Measurements from ENCODE around the gene IFRD2. TPM values are rescaled to one million over a fixed set of nuclear protein-coding genes. Genes with fewer than 3 reads are reported as not detected.
A peak's percentile ranks its signal among the peaks of the same experiment; 100 is the strongest.

Gene IFRD2
- total and polyA plus RNA-seq, 2 of the 13 experiments (the other 11 are each of a cell fraction or from before 2014, with no cell fraction given), result 32.8 to 96.1 TPM

GRCh38 chr3:50260027-50260941 is 31.9 kb downstream of the IFRD2 start:
- peak; percentile 91 for DNase-seq (ENCODE audit: low spot score)
- POLR2A ChIA-PET, result interaction anchor here (0.7 to 8.0 kb wide), 24 partner anchors 9 to 77 kb away, joined by 3 to 155 read pairs (median 9); partner anchors contain the start of genes GNAI2, HYAL1, HYAL2 and HYAL3
- peak; percentile 72 for FAIRE-seq
- H3K4me1 ChIP-seq (ENCODE audit: insufficient read depth, low read length), result peaks cover 60% of the 10 kb centered on the region
- peak overlapping the region; percentile 99 for H3K27ac ChIP-seq (ENCODE audit: extremely low read length, insufficient read depth, low read length)
- H3K4me3 ChIP-seq (replicated peaks in 1 of 3; ENCODE audit: insufficient read depth in 1 of 3, low read depth in 2 of 3, low read length in 3 of 3), result peak overlapping the region; percentile 50 to 76 (median 62); a peak in 5 of 6 replicates
- intact Hi-C loops (cut with micrococcal nuclease; ENCODE audit: unreplicated experiment), result loop anchor here (1.0 to 5.0 kb wide), 2 partner anchors 13 to 42 kb away; partner anchors contain the start of gene HYAL1
- peak overlapping the region; percentile 97 for H3K4me2 ChIP-seq (ENCODE audit: low read depth, low read length)
- CTCF ChIA-PET (ENCODE audit: low intra/inter-chr PET ratio, low total read pairs), result interaction anchor here (1.2 to 3.0 kb wide), 3 partner anchors 10 to 68 kb away, joined by 3 to 81 read pairs (median 4); no protein-coding TSS in a partner anchor
- no peak overlapping the region for H2AFZ ChIP-seq (ENCODE audit: low read length)
- peak; percentile 67 for ATAC-seq
- peaks cover 12% of the 10 kb centered on the region for H3K79me2 ChIP-seq (ENCODE audit: insufficient read depth, low read length)
- no peaks in the 10 kb centered on the region for H3K27me3 ChIP-seq (ENCODE audit: control insufficient read depth in 1 of 2, insufficient read depth in 2 of 2, low read length in 2 of 2)
- in situ Hi-C loops (cut with HindIII; ENCODE audit: extremely low pct_ligation_motif_present, low pct_unique_long_range_greater_than_20kb), result loop anchor here (5.0 kb wide), 1 partner anchor 62 kb away; the partner anchor contains the start of gene HYAL2
- no peaks in the 10 kb centered on the region for H3K9me3 ChIP-seq (ENCODE audit: low read length)
- 5% methylated on average over 4 of the region's 70 CpGs for WGBS (ENCODE audit: low lambda C conversion rate)
- TSS peak; percentile 55 for BruUV-seq (replicated peaks)
- peak overlapping the region; percentile 94 for H3K9ac ChIP-seq (ENCODE audit: insufficient read depth, low read depth, low read length)
- H4K20me1 ChIP-seq (ENCODE audit: insufficient read depth, low read length), result no peaks in the 10 kb centered on the region
- H3K36me3 ChIP-seq (replicated peaks in 1 of 2; ENCODE audit: control insufficient read depth in 1 of 2, insufficient read depth in 2 of 2, low read length in 2 of 2), result peaks cover 12 to 23% of the 10 kb centered on the region in 2 experiments
- TF ChIP-seq TEAD2 (CRISPR knock-in tag; IDR thresholded peaks at IDR 0.05), result no peak
- no peak for TF ChIP-seq RBAK (CRISPR knock-in tag; IDR thresholded peaks at IDR 0.05)
- TF ChIP-seq SMYD3 (CRISPR knock-in tag; IDR thresholded peaks at IDR 0.05), result no peak
- no peak for TF ChIP-seq AHR (CRISPR knock-in tag; IDR thresholded peaks at IDR 0.05)
- peak; percentile 55; the same call in 1 of the 2 replicates for TF ChIP-seq REPIN1 (CRISPR knock-in tag; IDR thresholded peaks at IDR 0.05; ENCODE audit: borderline replicate concordance, low read depth)
- no peak for TF ChIP-seq ZNF598 (CRISPR knock-in tag; IDR thresholded peaks at IDR 0.05; ENCODE audit: borderline replicate concordance)
- peak; percentile 74 for TF ChIP-seq ATF7-NPFF (CRISPR knock-in tag; IDR thresholded peaks at IDR 0.05; ENCODE audit: low read depth)
- TF ChIP-seq SALL2 (CRISPR knock-in tag; IDR thresholded peaks at IDR 0.05), result peak; percentile 37; the same call in 1 of the 2 replicates
- peak; percentile 77; the same call in 1 of the 2 replicates for TF ChIP-seq ZBTB38 (CRISPR knock-in tag; IDR thresholded peaks at IDR 0.05)
- TF ChIP-seq ZNF746 (CRISPR knock-in tag; IDR thresholded peaks at IDR 0.05), result peak; percentile 99
- TF ChIP-seq ZBTB37 (CRISPR knock-in tag; IDR thresholded peaks at IDR 0.05), result no peak
- TF ChIP-seq AKNA (CRISPR knock-in tag; IDR thresholded peaks at IDR 0.05; ENCODE audit: borderline replicate concordance), result no peak
- TF ChIP-seq FOXJ3 (CRISPR knock-in tag; IDR thresholded peaks at IDR 0.05; ENCODE audit: borderline replicate concordance), result peak; percentile 57; the same call in 1 of the 2 replicates
- TF ChIP-seq ZNF136 (CRISPR knock-in tag; IDR thresholded peaks at IDR 0.05; ENCODE audit: low read depth), result no peak
- 0 out of 2 replicates have a peak, but pooled peaks have one; percentile 73 for TF ChIP-seq THAP7 (CRISPR knock-in tag; IDR thresholded peaks at IDR 0.05)
- TF ChIP-seq FLYWCH1 (CRISPR knock-in tag; IDR thresholded peaks at IDR 0.05), result no peak

All from HepG2 (cell line).